Endothelial cell of umbilical vein (primary cell): ENCODE data around the gene KIAA0930. TPM values are rescaled to one million over a fixed set of nuclear protein-coding genes. Genes with fewer than 3 reads are reported as not detected.
A peak's percentile ranks its signal among the peaks of the same experiment; 100 is the strongest.

Experiments
- BruUV-seq: library from RNA; stranded (reverse); fragments of 400-500 nt; replicated peaks from 2 replicates; lab custom pipeline; 2021; lab: Mats Ljungman, UMichigan
- CTCF ChIA-PET: fragments of 300-600, 350-600 bp; sonication (Branson Sonifier 250); formaldehyde crosslinking; loops from one replicate; lab custom pipeline; 2021; ENCODE audit warnings: antibody characterized with exemption, inconsistent platforms; lab: Charles Lee
- POLR2A ChIA-PET: fragments of 300-600, 350-600 bp; sonication (Branson Sonifier 250); formaldehyde crosslinking; loops from one replicate; lab custom pipeline; 2021; ENCODE audit warnings: antibody characterized with exemption, inconsistent platforms; lab: Charles Lee
- DNase-seq: peaks from one replicate; pipeline ENCODE4 v3.0.0-alpha.2; 2011; ENCODE audit warnings: low read depth, low spot score
- FAIRE-seq: peaks from 2 replicates; lab custom pipeline; 2011; peaks lifted over from hg19 to GRCh38; lab: Jason Lieb, UNC
- H2AFZ ChIP-seq: 2 replicates; pipeline ENCODE4 v1.6.0; 2012; ENCODE audit warnings: low read depth, low read length, control low read depth, inconsistent platforms
- H3K27ac ChIP-seq: 2 replicates; pipeline ENCODE4 v1.5.1; 2011; ENCODE audit warnings: low read depth, mild to moderate bottlenecking, control low read depth, low read length, moderate library complexity; ENCODE audit not compliant: insufficient read depth
- H3K27me3 ChIP-seq, 2 experiments: 2 replicates each; pipeline versions ENCODE4 v1.6.0 to v1.6.1; 2011; ENCODE audit warnings: low read length in 2 of 2, mixed read lengths in 1 of 2; ENCODE audit not compliant: control insufficient read depth in 2 of 2, insufficient read depth in 2 of 2
- H3K36me3 ChIP-seq, 2 experiments: 2 replicates in 1 of 2; 3 replicates in 1 of 2; pipeline ENCODE4 v1.5.1; 2011; ENCODE audit warnings: low read length in 2 of 2, mild to moderate bottlenecking in 1 of 2, moderate library complexity in 1 of 2; ENCODE audit not compliant: control insufficient read depth in 2 of 2, insufficient read depth in 2 of 2; ENCODE audit errors: extremely low read depth in 1 of 2
- H3K4me1 ChIP-seq: 3 replicates; pipeline ENCODE4 v1.5.1; 2011; ENCODE audit warnings: mild to moderate bottlenecking, low read length; ENCODE audit not compliant: control insufficient read depth, insufficient read depth; ENCODE audit errors: extremely low read depth
- H3K4me2 ChIP-seq: 2 replicates; pipeline ENCODE4 v1.6.1; 2011; ENCODE audit warnings: low read length, control low read depth, mixed read lengths; ENCODE audit not compliant: insufficient read depth
- H3K4me3 ChIP-seq, 3 experiments: fragments of 200-600 bp in 1 of 3; sonication (generic), shearing (Covaris generic) in 1 of 3; replicated peaks in 1 of 3; 2 replicates each; pipeline ENCODE4 v1.5.1; 2011 to 2016; ENCODE audit warnings: control low read depth in 3 of 3, low read length in 3 of 3, mild to moderate bottlenecking in 2 of 3, inconsistent platforms in 1 of 3, low read depth in 1 of 3, moderate library complexity in 1 of 3; ENCODE audit not compliant: insufficient read depth in 1 of 3
- H3K79me2 ChIP-seq: 2 replicates; pipeline ENCODE4 v1.6.0; 2012; ENCODE audit warnings: low read length, inconsistent platforms; ENCODE audit not compliant: control insufficient read depth, insufficient read depth
- H3K9ac ChIP-seq: replicated peaks from 2 replicates; pipeline ENCODE3; 2011; ENCODE audit warnings: low read length, control low read depth; ENCODE audit not compliant: insufficient read depth; ENCODE audit errors: extremely low read depth
- H3K9me1 ChIP-seq: replicated peaks from 3 replicates; pipeline ENCODE4 v1.6.0; 2011; ENCODE audit warnings: mild to moderate bottlenecking, low read length; ENCODE audit not compliant: control insufficient read depth, insufficient read depth; ENCODE audit errors: extremely low read depth
- H3K9me3 ChIP-seq: replicated peaks from 2 replicates; pipeline ENCODE4 v1.5.1; 2012; ENCODE audit warnings: low read length, inconsistent platforms; ENCODE audit not compliant: control insufficient read depth, insufficient read depth
- H4K20me1 ChIP-seq: replicated peaks from 2 replicates; pipeline ENCODE3; 2011; ENCODE audit warnings: mild to moderate bottlenecking, low read length; ENCODE audit not compliant: control insufficient read depth, insufficient read depth; ENCODE audit errors: extremely low read depth
- FOS ChIP-seq: IDR thresholded peaks from 2 replicates; pipeline ENCODE4 v1.6.1; 2011; ENCODE audit warnings: mild to moderate bottlenecking, low read length, moderate library complexity, borderline replicate concordance; ENCODE audit not compliant: insufficient read depth
- POLR2A ChIP-seq: IDR thresholded peaks from 2 replicates; pipeline ENCODE4 v1.6.1; 2012; ENCODE audit warnings: low read depth, mild to moderate bottlenecking, control low read depth, low read length
- POLR2AphosphoS5 ChIP-seq: IDR thresholded peaks from 2 replicates; pipeline ENCODE4 v1.6.1; 2012; ENCODE audit warnings: low read depth, mild to moderate bottlenecking, control low read depth, low read length, moderate library complexity; ENCODE audit not compliant: insufficient read depth
- dilution Hi-C: fragments of 300-500 bp; cut with MboI; formaldehyde crosslinking; loops from one replicate; pipeline ENCODE4 v1.15.0; 2019; ENCODE audit warnings: low sequenced_read_pairs; ENCODE audit not compliant: extremely low pct_ligation_motif_present
- intact Hi-C: fragments of 100-400 bp; cut with micrococcal nuclease; formaldehyde crosslinking; loops from one replicate; pipeline ENCODE4 v1.10.0; 2022
- polyA plus RNA-seq, 4 experiments: library from polyadenylated mRNA; depleted of rRNA in 3 of 4; stranded (reverse) in 3 of 4; unstranded in 1 of 4; fragments of >200 nt; gene quantifications; 2 replicates each; pipeline versions ENCODE4 v1.2.1 to v1.2.3, GENCODE V29; 2011 to 2012; ENCODE audit warnings: missing spikeins in 1 of 4
- total RNA-seq: library from RNA; stranded (reverse); gene quantifications from 2 replicates; pipeline ENCODE4 v1.2.3, GENCODE V29; 2021
- TF ChIP-seq, protein P1 (sequence below): IDR thresholded peaks from 2 replicates; pipeline ENCODE4 v1.6.1; 2011; ENCODE audit not compliant: insufficient read depth, insufficient read length

KIAA0930 gene
- total and polyA plus RNA-seq, 2 donors (not counting 3 experiments of a cell fraction or from before 2014, with no cell fraction given) = 37.9 to 53.6 TPM

GRCh38 chr22:45164270-45165088 is 76.2 kb downstream of the KIAA0930 start:
- DNase-seq (peak; percentile 18), FAIRE-seq (no peak)
- Histone ChIP-seq H3K4me1 (peaks cover 28% of the 10 kb centered on the region), H3K9me3 (no peaks in the 10 kb centered on the region), H3K9me1 (no peaks in the 10 kb centered on the region), H3K9ac (peak overlapping the region; percentile 90), H3K4me2 (peak overlapping the region; percentile 97), H3K27ac (peak overlapping the region; percentile 51), H4K20me1 (no peaks in the 10 kb centered on the region), H3K4me3 (peak overlapping the region; percentile 91 to 98 (median 98)), H2AFZ (peak overlapping the region; percentile 88), H3K79me2 (peaks cover 90% of the 10 kb centered on the region), H3K27me3 (no peaks in the 10 kb centered on the region), H3K36me3 (peaks cover 2 to 10% of the 10 kb centered on the region in 2 experiments)
- ChIA-PET POLR2A (interaction anchor here (0.6 kb wide), 1 partner anchor 23 kb away, joined by 3 read pairs; no protein-coding TSS in a partner anchor), CTCF (interaction anchor here (0.7 to 2.3 kb wide), 17 partner anchors 11 to 189 kb away, joined by 3 to 12 read pairs (median 4); no protein-coding TSS in a partner anchor)
- BruUV-seq = no TSS peak
- no peak for TF ChIP-seq POLR2AphosphoS5
- intact Hi-C loops (loop anchor here (5.0 kb wide), 2 partner anchors 78 to 98 kb away; partner anchors contain the start of gene KIAA0930), dilution Hi-C loops (no loop called here)

- no peaks in the 10 kb centered on the region for H3K9me3 ChIP-seq
- H3K4me1 ChIP-seq = peaks cover 36% of the 10 kb centered on the region
- peak within 1 kb of the TSS; percentile 85 for H3K27ac ChIP-seq
- peak within 1 kb of the TSS; percentile 97 for H3K4me2 ChIP-seq
- intact Hi-C loops (loop anchor here (1.0 to 5.0 kb wide), 4 partner anchors 8 to 99 kb away; partner anchors contain the start of gene KIAA0930), dilution Hi-C loops (no loop called here)
- peak within 1 kb of the TSS; percentile 90 for H3K9ac ChIP-seq
- H3K4me3 ChIP-seq = peak within 1 kb of the TSS; percentile 91 to 98 (median 98)
- CTCF ChIA-PET = interaction anchor here (0.7 to 1.6 kb wide), 12 partner anchors 11 to 188 kb away, joined by 3 to 12 read pairs (median 4); no protein-coding TSS in a partner anchor
- H2AFZ ChIP-seq = peak within 1 kb of the TSS; percentile 93
- peaks cover 2 to 10% of the 10 kb centered on the region in 2 experiments for H3K36me3 ChIP-seq
- H3K9me1 ChIP-seq = no peaks in the 10 kb centered on the region
- FAIRE-seq (peak; percentile 71), DNase-seq (peak; percentile 98)
- H4K20me1 ChIP-seq = no peaks in the 10 kb centered on the region
- POLR2A ChIA-PET = interaction anchor here (0.6 kb wide), 1 partner anchor 22 kb away, joined by 3 read pairs; no protein-coding TSS in a partner anchor
- no peaks in the 10 kb centered on the region for H3K27me3 ChIP-seq
- BruUV-seq = no TSS peak
- H3K79me2 ChIP-seq = peaks cover 91% of the 10 kb centered on the region
- TF ChIP-seq FOS (no peak), POLR2AphosphoS5 (peak; percentile 89), POLR2A (peak; percentile 88)
- TF ChIP-seq, protein P1, sequence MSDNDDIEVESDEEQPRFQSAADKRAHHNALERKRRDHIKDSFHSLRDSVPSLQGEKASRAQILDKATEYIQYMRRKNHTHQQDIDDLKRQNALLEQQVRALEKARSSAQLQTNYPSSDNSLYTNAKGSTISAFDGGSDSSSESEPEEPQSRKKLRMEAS = peak; percentile 69
These were observed 77.0 kb downstream of the KIAA0930 start, which contains the start of gene NUP50 for GRCh38 chr22:45163451-45164269. TSS of gene NUP50 (plus strand) at chr22:45163925. CDS start at chr22:45168178, 4,253 bp downstream.
